MM.1S (cell line): ENCODE data around the gene ZNF862.

Experiments
- DNase-seq: peaks from one replicate; pipeline ENCODE4 v3.0.0-alpha.2; 2015
- H2AFZ ChIP-seq: fragments of 300-600 bp; sonication (generic); 2 replicates; pipeline ENCODE4 v1.6.0; 2016; ENCODE audit warnings: antibody characterized with exemption, low read length
- H3F3A ChIP-seq: fragments of 300-600 bp; sonication (generic); 2 replicates; pipeline ENCODE4 v1.6.1; 2016; ENCODE audit warnings: mild to moderate bottlenecking, antibody characterized with exemption, low read length, moderate library complexity, mixed read lengths; ENCODE audit not compliant: insufficient read depth
- H3K27ac ChIP-seq: fragments of 300-600 bp; sonication (generic); 2 replicates; pipeline ENCODE4 v1.5.1; 2016; ENCODE audit warnings: mild to moderate bottlenecking, low read length
- H3K27me3 ChIP-seq: fragments of 300-600 bp; sonication (generic); replicated peaks from 2 replicates; pipeline ENCODE4 v1.6.0; 2016; ENCODE audit warnings: low read length; ENCODE audit not compliant: insufficient read depth
- H3K36me3 ChIP-seq: fragments of 300-600 bp; sonication (generic); replicated peaks from 2 replicates; pipeline ENCODE4 v1.6.1; 2016; ENCODE audit warnings: mild to moderate bottlenecking, low read length, mixed read lengths; ENCODE audit not compliant: insufficient read depth
- H3K4me1 ChIP-seq: fragments of 300-600 bp; sonication (generic); 2 replicates; pipeline ENCODE4 v1.6.1; 2016; ENCODE audit warnings: low read length, mixed read lengths
- H3K4me2 ChIP-seq: fragments of 300-600 bp; sonication (generic); 2 replicates; pipeline ENCODE4 v1.6.0; 2016; ENCODE audit warnings: low read depth, low read length
- H3K4me3 ChIP-seq: fragments of 300-600 bp; sonication (generic); 2 replicates; pipeline ENCODE4 v1.5.1; 2016; ENCODE audit warnings: low read length, mixed read lengths
- H3K79me2 ChIP-seq: fragments of 300-600 bp; sonication (generic); 2 replicates; pipeline ENCODE4 v1.6.1; 2016; ENCODE audit warnings: mixed run types, low read length, mixed read lengths
- H3K9ac ChIP-seq: fragments of 300-600 bp; sonication (generic); 2 replicates; pipeline ENCODE4 v1.6.1; 2016; ENCODE audit warnings: low read length, mixed read lengths
- H3K9me2 ChIP-seq: fragments of 300-600 bp; sonication (generic); replicated peaks from 2 replicates; pipeline ENCODE4 v1.6.1; 2016; ENCODE audit warnings: mild to moderate bottlenecking, low read length, mixed read lengths; ENCODE audit not compliant: insufficient read depth
- H3K9me3 ChIP-seq: fragments of 300-600 bp; sonication (generic); replicated peaks from 2 replicates; pipeline ENCODE4 v1.6.1; 2016; ENCODE audit warnings: mild to moderate bottlenecking, low read length, mixed read lengths; ENCODE audit not compliant: insufficient read depth
- H4K20me1 ChIP-seq: fragments of 300-600 bp; sonication (generic); 2 replicates; pipeline ENCODE4 v1.6.1; 2016; ENCODE audit warnings: mild to moderate bottlenecking, low read length, moderate library complexity, mixed read lengths; ENCODE audit not compliant: insufficient read depth
- CTCF ChIP-seq: fragments of 300-600 bp; sonication (generic); IDR thresholded peaks from 2 replicates; pipeline ENCODE4 v1.5.1; 2016; ENCODE audit warnings: antibody characterized with exemption, low read length, mixed read lengths
- EZH2 ChIP-seq: fragments of 300-600 bp; sonication (generic); optimal IDR thresholded peaks from 2 replicates; pipeline ENCODE3; 2017; ENCODE audit warnings: low read depth, mild to moderate bottlenecking, antibody characterized with exemption, low read length, mixed read lengths
- EZH2phosphoT487 ChIP-seq: fragments of 300-600 bp; sonication (generic); IDR thresholded peaks from 2 replicates; pipeline ENCODE4 v1.6.1; 2018; ENCODE audit warnings: antibody characterized with exemption, low read length

ZNF862 gene

GRCh38 chr7:149882248-149883047 is 44.3 kb downstream of the ZNF862 start:
- no peak for DNase-seq
- H3K4me1 ChIP-seq = no peaks in the 10 kb centered on the region
- H3K27ac ChIP-seq = no peak overlapping the region
- H3K36me3 ChIP-seq = no peaks in the 10 kb centered on the region
- no peak overlapping the region for H2AFZ ChIP-seq
- H3K79me2 ChIP-seq = no peaks in the 10 kb centered on the region
- no peak for TF ChIP-seq EZH2phosphoT487
- no peak for TF ChIP-seq EZH2
- TF ChIP-seq CTCF = no peak
- no peak overlapping the region for H3K9ac ChIP-seq
- H3K4me2 ChIP-seq = no peak overlapping the region
- no peaks in the 10 kb centered on the region for H3K9me2 ChIP-seq
- H3K27me3 ChIP-seq = no peaks in the 10 kb centered on the region
- no peaks in the 10 kb centered on the region for H3K9me3 ChIP-seq
- H3K4me3 ChIP-seq = no peak overlapping the region
- no peaks in the 10 kb centered on the region for H4K20me1 ChIP-seq
- H3F3A ChIP-seq = no peaks in the 10 kb centered on the region

- Histone ChIP-seq H4K20me1 (no peaks in the 10 kb centered on the region), H3K4me2 (no peak overlapping the region), H3F3A (no peaks in the 10 kb centered on the region), H3K9me2 (no peaks in the 10 kb centered on the region), H3K9me3 (no peaks in the 10 kb centered on the region), H3K4me3 (no peak overlapping the region), H3K27me3 (no peaks in the 10 kb centered on the region), H3K4me1 (no peaks in the 10 kb centered on the region), H3K27ac (no peak overlapping the region), H3K79me2 (no peaks in the 10 kb centered on the region), H3K9ac (no peak overlapping the region), H3K36me3 (no peaks in the 10 kb centered on the region), H2AFZ (no peak overlapping the region)
- DNase-seq = no peak
- TF ChIP-seq EZH2 (no peak), CTCF (no peak), EZH2phosphoT487 (no peak)
These were observed 44.9 kb downstream of the ZNF862 start for GRCh38 chr7:149883048-149883438.

- Histone ChIP-seq H3K9ac (no peak overlapping the region), H3K4me3 (no peak overlapping the region), H4K20me1 (no peaks in the 10 kb centered on the region), H3K27me3 (no peaks in the 10 kb centered on the region), H3K36me3 (no peaks in the 10 kb centered on the region), H3K4me1 (no peaks in the 10 kb centered on the region), H3K9me2 (no peaks in the 10 kb centered on the region), H2AFZ (no peak overlapping the region), H3K9me3 (no peaks in the 10 kb centered on the region), H3F3A (no peaks in the 10 kb centered on the region), H3K27ac (no peak overlapping the region), H3K4me2 (no peak overlapping the region), H3K79me2 (no peaks in the 10 kb centered on the region)
- TF ChIP-seq EZH2phosphoT487 (no peak), CTCF (peak; percentile 57)
- peak; percentile 44 for DNase-seq
These were observed 45.3 kb downstream of the ZNF862 start for GRCh38 chr7:149883452-149883861.
